HEK293 (cell line): ENCODE measurements around the gene SCRN2.

Experiments
- CTCF ChIP-seq: fragments of 450-650 bp; formaldehyde crosslinking; IDR thresholded peaks from 2 replicates; pipeline ENCODE4 v1.5.1; 2016; ENCODE audit warnings: missing biosample characterization, missing genetic modification characterization
- GLI2 ChIP-seq: fragments of 450-650 bp; formaldehyde crosslinking; IDR thresholded peaks from 2 replicates; pipeline ENCODE4; 2017; ENCODE audit warnings: missing biosample characterization, missing genetic modification characterization, low read depth, borderline replicate concordance
- MYNN ChIP-seq: fragments of 450-650 bp; formaldehyde crosslinking; IDR thresholded peaks from 2 replicates; pipeline ENCODE4 v1.5.1; 2016; ENCODE audit warnings: missing biosample characterization, missing genetic modification characterization, borderline replicate concordance
- REPIN1 ChIP-seq: fragments of 450-650 bp; formaldehyde crosslinking; IDR thresholded peaks from 2 replicates; pipeline ENCODE4 v1.5.1; 2017; ENCODE audit warnings: missing biosample characterization, missing genetic modification characterization, low read depth
- ZNF274 ChIP-seq, 2 experiments: fragments of 200-500 bp in 1 of 2; fragments of 450-650 bp in 1 of 2; sonication (Bioruptor generic) in 1 of 2; formaldehyde crosslinking in 1 of 2; IDR thresholded peaks; 2 replicates each; pipeline versions ENCODE4 v1.5.1 to v1.6.1; 2014 to 2016; ENCODE audit warnings: borderline replicate concordance in 1 of 2, inconsistent platforms in 1 of 2, low read length in 1 of 2, missing biosample characterization in 1 of 2, missing genetic modification characterization in 1 of 2
- ZNF311 ChIP-seq: fragments of 450-650 bp; formaldehyde crosslinking; IDR thresholded peaks from 2 replicates; pipeline ENCODE4 v1.5.1; 2017; ENCODE audit warnings: missing biosample characterization, missing genetic modification characterization, borderline replicate concordance
- TF ChIP-seq, protein P1 (sequence below): fragments of 450-650 bp; formaldehyde crosslinking; IDR thresholded peaks from 2 replicates; pipeline ENCODE4 v1.5.1; 2016; ENCODE audit warnings: missing biosample characterization, missing genetic modification characterization

GRCh38 chr17:47841488-47842291 is 617 bp upstream of the SCRN2 start:
- TF ChIP-seq CTCF = no peak
- TF ChIP-seq, protein P1, sequence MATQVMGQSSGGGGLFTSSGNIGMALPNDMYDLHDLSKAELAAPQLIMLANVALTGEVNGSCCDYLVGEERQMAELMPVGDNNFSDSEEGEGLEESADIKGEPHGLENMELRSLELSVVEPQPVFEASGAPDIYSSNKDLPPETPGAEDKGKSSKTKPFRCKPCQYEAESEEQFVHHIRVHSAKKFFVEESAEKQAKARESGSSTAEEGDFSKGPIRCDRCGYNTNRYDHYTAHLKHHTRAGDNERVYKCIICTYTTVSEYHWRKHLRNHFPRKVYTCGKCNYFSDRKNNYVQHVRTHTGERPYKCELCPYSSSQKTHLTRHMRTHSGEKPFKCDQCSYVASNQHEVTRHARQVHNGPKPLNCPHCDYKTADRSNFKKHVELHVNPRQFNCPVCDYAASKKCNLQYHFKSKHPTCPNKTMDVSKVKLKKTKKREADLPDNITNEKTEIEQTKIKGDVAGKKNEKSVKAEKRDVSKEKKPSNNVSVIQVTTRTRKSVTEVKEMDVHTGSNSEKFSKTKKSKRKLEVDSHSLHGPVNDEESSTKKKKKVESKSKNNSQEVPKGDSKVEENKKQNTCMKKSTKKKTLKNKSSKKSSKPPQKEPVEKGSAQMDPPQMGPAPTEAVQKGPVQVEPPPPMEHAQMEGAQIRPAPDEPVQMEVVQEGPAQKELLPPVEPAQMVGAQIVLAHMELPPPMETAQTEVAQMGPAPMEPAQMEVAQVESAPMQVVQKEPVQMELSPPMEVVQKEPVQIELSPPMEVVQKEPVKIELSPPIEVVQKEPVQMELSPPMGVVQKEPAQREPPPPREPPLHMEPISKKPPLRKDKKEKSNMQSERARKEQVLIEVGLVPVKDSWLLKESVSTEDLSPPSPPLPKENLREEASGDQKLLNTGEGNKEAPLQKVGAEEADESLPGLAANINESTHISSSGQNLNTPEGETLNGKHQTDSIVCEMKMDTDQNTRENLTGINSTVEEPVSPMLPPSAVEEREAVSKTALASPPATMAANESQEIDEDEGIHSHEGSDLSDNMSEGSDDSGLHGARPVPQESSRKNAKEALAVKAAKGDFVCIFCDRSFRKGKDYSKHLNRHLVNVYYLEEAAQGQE (tag by site-specific recombination) = no peak
- no peak for TF ChIP-seq MYNN (tag by site-specific recombination)
- TF ChIP-seq ZNF311 (tag by site-specific recombination) = no peak
- no peak for TF ChIP-seq GLI2
- TF ChIP-seq ZNF274 (IDR thresholded peaks at IDR 0.05; ENCODE audit: low read length) = no peak
- TF ChIP-seq ZNF274 (tag by site-specific recombination; IDR thresholded peaks at IDR 0.05; ENCODE audit: borderline replicate concordance) = no peak
- no peak for TF ChIP-seq REPIN1 (tag by site-specific recombination)
